ENCODE results near the gene GAL3ST3.
"Not testable (repeated sequence)": the region's sequence is repeated elsewhere in the genome, so short reads cannot be mapped to it uniquely, and the experiment has no call there.

GAL3ST3 gene

GRCh38 chr11:66012371-66012945 lies 36.5 kb downstream of the GAL3ST3 start:
- DNase-seq = no peak

GRCh38 chr11:66011785-66012303 lies 37.1 kb downstream of the GAL3ST3 start, which contains the start of gene CST6:
CST6 (plus strand) TSS chr11:66012008; CDS start chr11:66012045, 37 bp downstream.
- DNase-seq = no peak

GRCh38 chr11:66011239-66011784 lies 37.6 kb downstream of the GAL3ST3 start:
- no peak for DNase-seq

- not testable (repeated sequence) for DNase-seq
These were observed 38.9 kb downstream of the GAL3ST3 start for GRCh38 chr11:66010036-66010435.

GRCh38 chr11:66008468-66009101 lies 40.4 kb downstream of the GAL3ST3 start:
- no peak for DNase-seq

GRCh38 chr11:66008095-66008467 lies 40.9 kb downstream of the GAL3ST3 start:
- DNase-seq = no peak

GRCh38 chr11:66007201-66007634 lies 41.7 kb downstream of the GAL3ST3 start:
- DNase-seq = no peak

- no peak for DNase-seq
These were observed 42.1 kb downstream of the GAL3ST3 start for GRCh38 chr11:66006891-66007176.

- DNase-seq = no peak
These were observed 42.6 kb downstream of the GAL3ST3 start for GRCh38 chr11:66006134-66006890.

GRCh38 chr11:66004186-66004585 lies 44.8 kb downstream of the GAL3ST3 start:
- DNase-seq = no peak

GRCh38 chr11:66003291-66003690 lies 45.7 kb downstream of the GAL3ST3 start:
- DNase-seq = no peak

GRCh38 chr11:66002648-66003225 lies 46.2 kb downstream of the GAL3ST3 start:
- peak; percentile 51 for DNase-seq

GRCh38 chr11:66001942-66002647 lies 46.9 kb downstream of the GAL3ST3 start, which contains the start of the genes BANF1 and EIF1AD:
BANF1 (plus strand) TSS chr11:66002503; CDS start chr11:66003251, 748 bp downstream.
EIF1AD (minus strand) TSS chr11:66002157; CDS start chr11:66000389, 1,768 bp downstream.
- peak; percentile 99 for DNase-seq

GRCh38 chr11:65997286-65997685 lies 51.7 kb downstream of the GAL3ST3 start:
- DNase-seq = no peak

GRCh38 chr11:65992056-65992455 lies 56.9 kb downstream of the GAL3ST3 start:
- no peak for DNase-seq
